DOHH2 (cell line): ENCODE results near the gene ANKRD37.

ENCODE experiments used
- H3F3A ChIP-seq: fragments of 200-600 bp; sonication (generic), shearing (Covaris generic); 2 replicates; pipeline ENCODE4 v1.6.0; 2016; ENCODE audit warnings: antibody characterized with exemption, mild to moderate bottlenecking; ENCODE audit not compliant: control insufficient read depth, insufficient read depth
- H3K27ac ChIP-seq: fragments of 200-600 bp; sonication (generic); 2 replicates; pipeline ENCODE4 v1.5.1; 2014; ENCODE audit warnings: low read depth, mild to moderate bottlenecking, low read length, moderate library complexity
- H3K27me3 ChIP-seq: fragments of 200-600 bp; sonication (generic); 2 replicates; pipeline ENCODE4 v1.6.1; 2014; ENCODE audit warnings: mild to moderate bottlenecking, low read length, mixed read lengths; ENCODE audit not compliant: control insufficient read depth
- H3K36me3 ChIP-seq: fragments of 200-600 bp; sonication (generic); 2 replicates; pipeline ENCODE4 v1.6.1; 2014; ENCODE audit warnings: mild to moderate bottlenecking, low read length, moderate library complexity, mixed read lengths; ENCODE audit not compliant: control insufficient read depth
- H3K4me1 ChIP-seq: fragments of 200-600 bp; sonication (generic); 2 replicates; pipeline ENCODE4 v1.6.1; 2014; ENCODE audit warnings: mild to moderate bottlenecking, low read length, mixed read lengths; ENCODE audit not compliant: control insufficient read depth
- H3K4me2 ChIP-seq: fragments of 200-600 bp; sonication (generic); 2 replicates; pipeline ENCODE4 v1.6.0; 2014; ENCODE audit warnings: mild to moderate bottlenecking, low read length, moderate library complexity
- H3K4me3 ChIP-seq: fragments of 200-600 bp; sonication (generic); 2 replicates; pipeline ENCODE4 v1.5.1; 2014; ENCODE audit warnings: mild to moderate bottlenecking, low read length, mixed read lengths
- H3K79me2 ChIP-seq: fragments of 200-600 bp; sonication (generic); 2 replicates; pipeline ENCODE4 v1.6.1; 2014; ENCODE audit warnings: mild to moderate bottlenecking, low read length, mixed read lengths; ENCODE audit not compliant: control insufficient read depth
- H3K9me2 ChIP-seq: fragments of 200-600 bp; sonication (generic); replicated peaks from 2 replicates; pipeline ENCODE4 v1.6.1; 2014; ENCODE audit warnings: mild to moderate bottlenecking, low read length, mixed read lengths; ENCODE audit not compliant: control insufficient read depth
- H3K9me3 ChIP-seq: fragments of 200-600 bp; sonication (generic); 2 replicates; pipeline ENCODE4 v1.6.1; 2014; ENCODE audit warnings: antibody characterized with exemption, low read length, mixed read lengths; ENCODE audit not compliant: control insufficient read depth, insufficient read depth
- H4K20me1 ChIP-seq: fragments of 200-600 bp; sonication (generic); 2 replicates; pipeline ENCODE4 v1.6.0; 2014; ENCODE audit warnings: low read depth, mild to moderate bottlenecking, antibody characterized with exemption, low read length, moderate library complexity; ENCODE audit not compliant: control insufficient read depth, insufficient read depth
- CTCF ChIP-seq: fragments of 200-600 bp; sonication (generic); IDR thresholded peaks from one replicate; pipeline ENCODE4 v1.5.1; 2014; ENCODE audit warnings: antibody characterized with exemption, mild to moderate bottlenecking, low read depth, low read length; ENCODE audit not compliant: poor library complexity, severe bottlenecking
- EZH2phosphoT487 ChIP-seq: fragments of 200-600 bp; sonication (generic); IDR thresholded peaks from 2 replicates; pipeline ENCODE4 v1.6.1; 2017; ENCODE audit warnings: borderline replicate concordance, mild to moderate bottlenecking, antibody characterized with exemption, low read length, moderate library complexity, mixed read lengths

Gene ANKRD37

GRCh38 chr4:185426960-185427688 is 30.5 kb downstream of the ANKRD37 start:
- peaks cover 18% of the 10 kb centered on the region for H3K79me2 ChIP-seq
- H3F3A ChIP-seq = no peaks in the 10 kb centered on the region
- peaks cover 5% of the 10 kb centered on the region; the same call in 1 of the 2 replicates for H3K36me3 ChIP-seq
- H3K4me1 ChIP-seq = peaks cover 20% of the 10 kb centered on the region
- H4K20me1 ChIP-seq = no peaks in the 10 kb centered on the region
- TF ChIP-seq CTCF (no peak), EZH2phosphoT487 (no peak)
- H3K4me2 ChIP-seq = no peak overlapping the region
- H3K9me2 ChIP-seq = no peaks in the 10 kb centered on the region
- H3K27me3 ChIP-seq = peaks cover 5% of the 10 kb centered on the region; the same call in 1 of the 2 replicates
- H3K9me3 ChIP-seq = no peaks in the 10 kb centered on the region
- H3K27ac ChIP-seq = no peak overlapping the region
- H3K4me3 ChIP-seq = no peak overlapping the region

GRCh38 chr4:185429660-185430059 is 33.0 kb downstream of the ANKRD37 start:
- no peaks in the 10 kb centered on the region for H3K9me2 ChIP-seq
- H3K4me1 ChIP-seq = peaks cover 11% of the 10 kb centered on the region
- H4K20me1 ChIP-seq = no peaks in the 10 kb centered on the region
- no peak overlapping the region for H3K4me2 ChIP-seq
- no peak overlapping the region for H3K4me3 ChIP-seq
- no peak for TF ChIP-seq EZH2phosphoT487
- no peak for TF ChIP-seq CTCF
- no peaks in the 10 kb centered on the region for H3K9me3 ChIP-seq
- H3K27ac ChIP-seq = no peak overlapping the region
- peaks cover 10% of the 10 kb centered on the region for H3K79me2 ChIP-seq
- peaks cover 5% of the 10 kb centered on the region; the same call in 1 of the 2 replicates for H3K27me3 ChIP-seq
- no peaks in the 10 kb centered on the region for H3F3A ChIP-seq
- peaks cover 4% of the 10 kb centered on the region; the same call in 1 of the 2 replicates for H3K36me3 ChIP-seq

GRCh38 chr4:185435466-185435865 is 38.8 kb downstream of the ANKRD37 start:
- no peak for TF ChIP-seq CTCF
- TF ChIP-seq EZH2phosphoT487 = no peak
- H3K36me3 ChIP-seq = no peaks in the 10 kb centered on the region
- no peaks in the 10 kb centered on the region for H3K9me2 ChIP-seq
- H3K4me2 ChIP-seq = no peak overlapping the region
- no peaks in the 10 kb centered on the region for H3F3A ChIP-seq
- H3K27me3 ChIP-seq = peaks cover 17% of the 10 kb centered on the region
- H4K20me1 ChIP-seq = no peaks in the 10 kb centered on the region
- H3K4me3 ChIP-seq = no peak overlapping the region
- no peak overlapping the region for H3K27ac ChIP-seq
- H3K79me2 ChIP-seq = no peaks in the 10 kb centered on the region
- H3K9me3 ChIP-seq = no peaks in the 10 kb centered on the region
- H3K4me1 ChIP-seq = no peaks in the 10 kb centered on the region
